ENCODE data around the gene MAPK1.
"Not testable (repeated sequence)": the region's sequence is repeated elsewhere in the genome, so short reads cannot be mapped to it uniquely, and the experiment has no call there.

- TF ChIP-seq, protein P1, sequence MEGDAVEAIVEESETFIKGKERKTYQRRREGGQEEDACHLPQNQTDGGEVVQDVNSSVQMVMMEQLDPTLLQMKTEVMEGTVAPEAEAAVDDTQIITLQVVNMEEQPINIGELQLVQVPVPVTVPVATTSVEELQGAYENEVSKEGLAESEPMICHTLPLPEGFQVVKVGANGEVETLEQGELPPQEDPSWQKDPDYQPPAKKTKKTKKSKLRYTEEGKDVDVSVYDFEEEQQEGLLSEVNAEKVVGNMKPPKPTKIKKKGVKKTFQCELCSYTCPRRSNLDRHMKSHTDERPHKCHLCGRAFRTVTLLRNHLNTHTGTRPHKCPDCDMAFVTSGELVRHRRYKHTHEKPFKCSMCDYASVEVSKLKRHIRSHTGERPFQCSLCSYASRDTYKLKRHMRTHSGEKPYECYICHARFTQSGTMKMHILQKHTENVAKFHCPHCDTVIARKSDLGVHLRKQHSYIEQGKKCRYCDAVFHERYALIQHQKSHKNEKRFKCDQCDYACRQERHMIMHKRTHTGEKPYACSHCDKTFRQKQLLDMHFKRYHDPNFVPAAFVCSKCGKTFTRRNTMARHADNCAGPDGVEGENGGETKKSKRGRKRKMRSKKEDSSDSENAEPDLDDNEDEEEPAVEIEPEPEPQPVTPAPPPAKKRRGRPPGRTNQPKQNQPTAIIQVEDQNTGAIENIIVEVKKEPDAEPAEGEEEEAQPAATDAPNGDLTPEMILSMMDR (conservative IDR thresholded peaks at IDR 0.05): not testable (repeated sequence)
- TF ChIP-seq ZFX (IDR thresholded peaks at IDR 0.05): not testable (repeated sequence)
Measured at GRCh38 chr22:21805325-21805724, 62.1 kb downstream of the MAPK1 start.
